Measurements from ENCODE around the gene TMIGD3. TPM values are rescaled to one million over a fixed set of nuclear protein-coding genes. Genes with fewer than 3 reads are reported as not detected.

Gene TMIGD3
- total RNA-seq, 1 donor from 2014 or later: 0.85 TPM

- H3K36me3 ChIP-seq: peaks cover 46% of the 10 kb centered on the region
- peaks cover 64% of the 10 kb centered on the region for H3K4me1 ChIP-seq
- peak overlapping the region; percentile 94 for H3K27ac ChIP-seq (replicated peaks)
- no peak for DNase-seq
- no peak for TF ChIP-seq CTCF (IDR thresholded peaks at IDR 0.05; ENCODE audit: borderline replicate concordance)
- intact Hi-C loops (cut with micrococcal nuclease): no loop called here
- peak overlapping the region; percentile 95 for H3K4me3 ChIP-seq
- H3K27me3 ChIP-seq (ENCODE audit: low read depth): no peaks in the 10 kb centered on the region
- H3K9me3 ChIP-seq (replicated peaks): no peaks in the 10 kb centered on the region
These were observed 54.9 kb downstream of the TMIGD3 start for GRCh38 chr1:111448482-111448917.

GRCh38 chr1:111446967-111447892 is 56.2 kb downstream of the TMIGD3 start:
- Histone ChIP-seq H3K4me1 (peaks cover 51% of the 10 kb centered on the region), H3K9me3 (replicated peaks) (no peaks in the 10 kb centered on the region), H3K27ac (replicated peaks) (no peak overlapping the region), H3K4me3 (peak overlapping the region; percentile 95), H3K27me3 (ENCODE audit: low read depth) (no peaks in the 10 kb centered on the region), H3K36me3 (peaks cover 58% of the 10 kb centered on the region)
- TF ChIP-seq CTCF (IDR thresholded peaks at IDR 0.05; ENCODE audit: borderline replicate concordance): no peak
- DNase-seq: no peak
- intact Hi-C loops (cut with micrococcal nuclease): no loop called here

GRCh38 chr1:111446546-111446945 is 56.9 kb downstream of the TMIGD3 start:
- intact Hi-C loops (cut with micrococcal nuclease): no loop called here
- DNase-seq: no peak
- Histone ChIP-seq H3K9me3 (replicated peaks) (no peaks in the 10 kb centered on the region), H3K36me3 (peaks cover 64% of the 10 kb centered on the region), H3K27me3 (ENCODE audit: low read depth) (no peaks in the 10 kb centered on the region), H3K4me1 (peaks cover 44% of the 10 kb centered on the region), H3K4me3 (no peak overlapping the region), H3K27ac (replicated peaks) (no peak overlapping the region)
- TF ChIP-seq CTCF (IDR thresholded peaks at IDR 0.05; ENCODE audit: borderline replicate concordance): no peak

GRCh38 chr1:111444031-111444430 is 59.4 kb downstream of the TMIGD3 start:
- intact Hi-C loops (cut with micrococcal nuclease): no loop called here
- H3K4me1 ChIP-seq: peaks cover 22% of the 10 kb centered on the region
- H3K27me3 ChIP-seq (ENCODE audit: low read depth): no peaks in the 10 kb centered on the region
- H3K4me3 ChIP-seq: no peak overlapping the region
- no peak for DNase-seq
- no peak for TF ChIP-seq CTCF (IDR thresholded peaks at IDR 0.05; ENCODE audit: borderline replicate concordance)
- no peaks in the 10 kb centered on the region for H3K9me3 ChIP-seq (replicated peaks)
- no peak overlapping the region for H3K27ac ChIP-seq (replicated peaks)
- peaks cover 79% of the 10 kb centered on the region for H3K36me3 ChIP-seq

- Histone ChIP-seq H3K4me1 (peaks cover 7% of the 10 kb centered on the region), H3K36me3 (peaks cover 95% of the 10 kb centered on the region), H3K9me3 (replicated peaks) (no peaks in the 10 kb centered on the region), H3K27me3 (ENCODE audit: low read depth) (no peaks in the 10 kb centered on the region), H3K4me3 (no peak overlapping the region), H3K27ac (replicated peaks) (no peak overlapping the region)
- intact Hi-C loops (cut with micrococcal nuclease): no loop called here
- no peak for DNase-seq
- no peak for TF ChIP-seq CTCF (IDR thresholded peaks at IDR 0.05; ENCODE audit: borderline replicate concordance)
These were observed 61.0 kb downstream of the TMIGD3 start for GRCh38 chr1:111442457-111442856.

Measured in left ventricle myocardium inferior (tissue), 1 donor.